ENCODE results near the gene SLC27A6. TPM values are rescaled to one million over a fixed set of nuclear protein-coding genes. Genes with fewer than 3 reads are reported as not detected.

SLC27A6 gene
- total and polyA plus RNA-seq, 2 of the 13 experiments (the other 11 are each of a cell fraction or from before 2014, with no cell fraction given): not detected

DNA sequence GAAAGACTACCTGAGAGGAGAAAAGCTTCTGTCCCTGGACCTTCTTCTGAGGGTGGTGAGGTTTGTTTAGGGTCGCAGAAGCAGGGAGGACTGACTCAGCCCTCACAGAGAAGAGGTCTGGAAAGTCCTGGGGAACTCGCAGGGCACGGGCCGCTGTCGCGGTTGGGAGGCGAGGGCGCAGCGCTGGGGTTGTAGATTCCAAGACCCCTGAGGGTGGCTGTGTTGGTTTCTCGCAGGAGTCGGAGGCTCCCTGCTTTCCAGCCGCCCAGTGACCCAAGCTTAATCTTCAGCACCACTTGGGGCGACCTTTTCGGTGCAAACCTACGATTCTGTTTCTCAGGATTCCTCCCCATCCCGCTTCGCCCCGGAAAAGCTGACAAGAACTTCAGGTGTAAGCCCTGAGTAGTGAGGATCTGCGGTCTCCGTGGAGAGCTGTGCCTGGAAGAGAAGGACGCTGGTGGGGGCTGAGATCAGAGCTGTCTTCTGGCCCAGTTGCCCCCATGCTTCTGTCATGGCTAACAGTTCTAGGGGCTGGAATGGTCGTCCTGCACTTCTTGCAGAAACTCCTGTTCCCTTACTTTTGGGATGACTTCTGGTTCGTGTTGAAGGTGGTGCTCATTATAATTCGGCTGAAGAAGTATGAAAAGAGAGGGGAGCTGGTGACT is 482 bp downstream of the SLC27A6 start:
- in situ Hi-C loops (cut with HindIII; ENCODE audit: extremely low pct_ligation_motif_present, low pct_unique_long_range_greater_than_20kb) (no loop called here), intact Hi-C loops (cut with micrococcal nuclease; ENCODE audit: unreplicated experiment) (no loop called here)
- CTCF ChIA-PET (ENCODE audit: low intra/inter-chr PET ratio, low total read pairs): no interaction called here
- Histone ChIP-seq H3K9ac (ENCODE audit: insufficient read depth, low read depth, low read length) (no peak overlapping the region), H3K36me3 (replicated peaks in 1 of 2; ENCODE audit: control insufficient read depth in 1 of 2, insufficient read depth in 2 of 2, low read length in 2 of 2) (no peaks in the 10 kb centered on the region), H2AFZ (ENCODE audit: low read length) (no peak overlapping the region), H3K27me3 (ENCODE audit: control insufficient read depth in 1 of 2, insufficient read depth in 2 of 2, low read length in 2 of 2) (no peaks in the 10 kb centered on the region), H3K79me2 (ENCODE audit: insufficient read depth, low read length) (no peaks in the 10 kb centered on the region), H3K27ac (ENCODE audit: extremely low read length, insufficient read depth, low read length) (no peak overlapping the region), H4K20me1 (ENCODE audit: insufficient read depth, low read length) (no peaks in the 10 kb centered on the region), H3K9me3 (ENCODE audit: low read length) (no peaks in the 10 kb centered on the region), H3K4me1 (ENCODE audit: insufficient read depth, low read length) (no peaks in the 10 kb centered on the region), H3K4me2 (ENCODE audit: low read depth, low read length) (0 out of 2 replicates have a peak overlapping the region, but pooled peaks have one; percentile 18), H3K4me3 (replicated peaks in 1 of 3; ENCODE audit: insufficient read depth in 1 of 3, low read depth in 2 of 3, low read length in 3 of 3) (no peak overlapping the region; a peak in 1 of 6 replicates)
- POLR2A ChIA-PET: no interaction called here
- no peak for FAIRE-seq
- WGBS (ENCODE audit: low lambda C conversion rate): 20% methylated on average over 9 of the region's 24 CpGs
- BruUV-seq (replicated peaks): no TSS peak
- no peak for DNase-seq (ENCODE audit: low spot score)
- peak; percentile 28; the same call in 1 of the 3 replicates for ATAC-seq
- TF ChIP-seq, protein P1, sequence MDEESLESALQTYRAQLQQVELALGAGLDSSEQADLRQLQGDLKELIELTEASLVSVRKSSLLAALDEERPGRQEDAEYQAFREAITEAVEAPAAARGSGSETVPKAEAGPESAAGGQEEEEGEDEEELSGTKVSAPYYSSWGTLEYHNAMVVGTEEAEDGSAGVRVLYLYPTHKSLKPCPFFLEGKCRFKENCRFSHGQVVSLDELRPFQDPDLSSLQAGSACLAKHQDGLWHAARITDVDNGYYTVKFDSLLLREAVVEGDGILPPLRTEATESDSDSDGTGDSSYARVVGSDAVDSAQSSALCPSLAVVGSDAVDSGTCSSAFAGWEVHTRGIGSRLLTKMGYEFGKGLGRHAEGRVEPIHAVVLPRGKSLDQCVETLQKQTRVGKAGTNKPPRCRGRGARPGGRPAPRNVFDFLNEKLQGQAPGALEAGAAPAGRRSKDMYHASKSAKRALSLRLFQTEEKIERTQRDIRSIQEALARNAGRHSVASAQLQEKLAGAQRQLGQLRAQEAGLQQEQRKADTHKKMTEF (CRISPR knock-in tag; IDR thresholded peaks at IDR 0.05): no peak
- TF ChIP-seq ZBTB14 (CRISPR knock-in tag; IDR thresholded peaks at IDR 0.05) (no peak), KLF6 (CRISPR knock-in tag; IDR thresholded peaks at IDR 0.05) (no peak), ZNF44 (CRISPR knock-in tag; IDR thresholded peaks at IDR 0.05) (no peak), EHMT2 (IDR thresholded peaks at IDR 0.05; ENCODE audit: borderline replicate concordance, low read depth, low read length) (no peak), SMARCC2 (IDR thresholded peaks at IDR 0.05) (no peak), ZNF572 (CRISPR knock-in tag; IDR thresholded peaks at IDR 0.05) (no peak), ZNF530 (CRISPR knock-in tag; IDR thresholded peaks at IDR 0.05; ENCODE audit: low read depth) (no peak), ZBTB42 (CRISPR knock-in tag; IDR thresholded peaks at IDR 0.05) (no peak), ZNF605 (CRISPR knock-in tag; IDR thresholded peaks at IDR 0.05) (no peak), TCF7 (IDR thresholded peaks at IDR 0.05; ENCODE audit: low read depth) (no peak), ZNF672 (CRISPR knock-in tag; IDR thresholded peaks at IDR 0.05) (no peak), RNF2 (conservative IDR thresholded peaks at IDR 0.05; ENCODE audit: low read depth) (no peak), ZFP41 (CRISPR knock-in tag; IDR thresholded peaks at IDR 0.05; ENCODE audit: borderline replicate concordance) (no peak)
- TF ChIP-seq, protein P2, sequence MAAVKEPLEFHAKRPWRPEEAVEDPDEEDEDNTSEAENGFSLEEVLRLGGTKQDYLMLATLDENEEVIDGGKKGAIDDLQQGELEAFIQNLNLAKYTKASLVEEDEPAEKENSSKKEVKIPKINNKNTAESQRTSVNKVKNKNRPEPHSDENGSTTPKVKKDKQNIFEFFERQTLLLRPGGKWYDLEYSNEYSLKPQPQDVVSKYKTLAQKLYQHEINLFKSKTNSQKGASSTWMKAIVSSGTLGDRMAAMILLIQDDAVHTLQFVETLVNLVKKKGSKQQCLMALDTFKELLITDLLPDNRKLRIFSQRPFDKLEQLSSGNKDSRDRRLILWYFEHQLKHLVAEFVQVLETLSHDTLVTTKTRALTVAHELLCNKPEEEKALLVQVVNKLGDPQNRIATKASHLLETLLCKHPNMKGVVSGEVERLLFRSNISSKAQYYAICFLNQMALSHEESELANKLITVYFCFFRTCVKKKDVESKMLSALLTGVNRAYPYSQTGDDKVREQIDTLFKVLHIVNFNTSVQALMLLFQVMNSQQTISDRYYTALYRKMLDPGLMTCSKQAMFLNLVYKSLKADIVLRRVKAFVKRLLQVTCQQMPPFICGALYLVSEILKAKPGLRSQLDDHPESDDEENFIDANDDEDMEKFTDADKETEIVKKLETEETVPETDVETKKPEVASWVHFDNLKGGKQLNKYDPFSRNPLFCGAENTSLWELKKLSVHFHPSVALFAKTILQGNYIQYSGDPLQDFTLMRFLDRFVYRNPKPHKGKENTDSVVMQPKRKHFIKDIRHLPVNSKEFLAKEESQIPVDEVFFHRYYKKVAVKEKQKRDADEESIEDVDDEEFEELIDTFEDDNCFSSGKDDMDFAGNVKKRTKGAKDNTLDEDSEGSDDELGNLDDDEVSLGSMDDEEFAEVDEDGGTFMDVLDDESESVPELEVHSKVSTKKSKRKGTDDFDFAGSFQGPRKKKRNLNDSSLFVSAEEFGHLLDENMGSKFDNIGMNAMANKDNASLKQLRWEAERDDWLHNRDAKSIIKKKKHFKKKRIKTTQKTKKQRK (IDR thresholded peaks at IDR 0.05; ENCODE audit: low read length): no peak
- TF ChIP-seq, protein P3, sequence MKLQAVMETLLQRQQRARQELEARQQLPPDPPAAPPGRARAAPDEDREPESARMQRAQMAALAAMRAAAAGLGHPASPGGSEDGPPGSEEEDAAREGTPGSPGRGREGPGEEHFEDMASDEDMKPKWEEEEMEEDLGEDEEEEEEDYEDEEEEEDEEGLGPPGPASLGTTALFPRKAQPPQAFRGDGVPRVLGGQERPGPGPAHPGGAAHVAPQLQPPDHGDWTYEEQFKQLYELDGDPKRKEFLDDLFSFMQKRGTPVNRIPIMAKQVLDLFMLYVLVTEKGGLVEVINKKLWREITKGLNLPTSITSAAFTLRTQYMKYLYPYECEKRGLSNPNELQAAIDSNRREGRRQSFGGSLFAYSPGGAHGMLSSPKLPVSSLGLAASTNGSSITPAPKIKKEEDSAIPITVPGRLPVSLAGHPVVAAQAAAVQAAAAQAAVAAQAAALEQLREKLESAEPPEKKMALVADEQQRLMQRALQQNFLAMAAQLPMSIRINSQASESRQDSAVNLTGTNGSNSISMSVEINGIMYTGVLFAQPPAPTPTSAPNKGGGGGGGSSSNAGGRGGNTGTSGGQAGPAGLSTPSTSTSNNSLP (IDR thresholded peaks at IDR 0.05; ENCODE audit: low read depth, low read length): no peak
- TF ChIP-seq, protein P4, sequence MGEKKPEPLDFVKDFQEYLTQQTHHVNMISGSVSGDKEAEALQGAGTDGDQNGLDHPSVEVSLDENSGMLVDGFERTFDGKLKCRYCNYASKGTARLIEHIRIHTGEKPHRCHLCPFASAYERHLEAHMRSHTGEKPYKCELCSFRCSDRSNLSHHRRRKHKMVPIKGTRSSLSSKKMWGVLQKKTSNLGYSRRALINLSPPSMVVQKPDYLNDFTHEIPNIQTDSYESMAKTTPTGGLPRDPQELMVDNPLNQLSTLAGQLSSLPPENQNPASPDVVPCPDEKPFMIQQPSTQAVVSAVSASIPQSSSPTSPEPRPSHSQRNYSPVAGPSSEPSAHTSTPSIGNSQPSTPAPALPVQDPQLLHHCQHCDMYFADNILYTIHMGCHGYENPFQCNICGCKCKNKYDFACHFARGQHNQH (CRISPR knock-in tag; IDR thresholded peaks at IDR 0.05): no peak
